ENCODE results near the gene TXNRD2.

DNA sequence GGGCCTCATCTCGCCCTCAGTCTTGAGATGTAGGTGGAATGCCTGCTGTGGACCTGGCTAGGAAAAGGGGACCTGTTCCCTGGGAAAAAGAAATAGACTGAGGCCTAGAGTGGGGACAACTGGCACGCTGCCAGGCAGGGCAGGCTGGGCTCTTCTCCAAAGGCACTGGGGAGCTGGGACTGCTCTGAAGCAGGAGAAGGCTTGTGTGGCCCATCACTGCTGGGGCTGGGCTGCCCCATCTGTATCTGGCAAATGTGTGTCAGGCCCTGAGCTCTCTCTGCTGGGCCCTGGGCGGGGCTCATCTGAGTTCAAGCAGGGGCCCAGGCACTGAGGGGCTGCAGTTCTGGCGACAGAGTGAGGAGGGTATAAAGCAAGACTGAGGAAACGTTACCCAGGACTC lies 42.1 kb upstream of the TXNRD2 start:
- TF ChIP-seq, protein P1, sequence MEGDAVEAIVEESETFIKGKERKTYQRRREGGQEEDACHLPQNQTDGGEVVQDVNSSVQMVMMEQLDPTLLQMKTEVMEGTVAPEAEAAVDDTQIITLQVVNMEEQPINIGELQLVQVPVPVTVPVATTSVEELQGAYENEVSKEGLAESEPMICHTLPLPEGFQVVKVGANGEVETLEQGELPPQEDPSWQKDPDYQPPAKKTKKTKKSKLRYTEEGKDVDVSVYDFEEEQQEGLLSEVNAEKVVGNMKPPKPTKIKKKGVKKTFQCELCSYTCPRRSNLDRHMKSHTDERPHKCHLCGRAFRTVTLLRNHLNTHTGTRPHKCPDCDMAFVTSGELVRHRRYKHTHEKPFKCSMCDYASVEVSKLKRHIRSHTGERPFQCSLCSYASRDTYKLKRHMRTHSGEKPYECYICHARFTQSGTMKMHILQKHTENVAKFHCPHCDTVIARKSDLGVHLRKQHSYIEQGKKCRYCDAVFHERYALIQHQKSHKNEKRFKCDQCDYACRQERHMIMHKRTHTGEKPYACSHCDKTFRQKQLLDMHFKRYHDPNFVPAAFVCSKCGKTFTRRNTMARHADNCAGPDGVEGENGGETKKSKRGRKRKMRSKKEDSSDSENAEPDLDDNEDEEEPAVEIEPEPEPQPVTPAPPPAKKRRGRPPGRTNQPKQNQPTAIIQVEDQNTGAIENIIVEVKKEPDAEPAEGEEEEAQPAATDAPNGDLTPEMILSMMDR (conservative IDR thresholded peaks at IDR 0.05), result no peak
- TF ChIP-seq EZH2 (IDR thresholded peaks at IDR 0.05; ENCODE audit: low read depth), result no peak

All from PC-9 (cell line).